Measurements from ENCODE around the gene ZNF566. TPM values are rescaled to one million over a fixed set of nuclear protein-coding genes. Genes with fewer than 3 reads are reported as not detected.
A peak's percentile ranks its signal among the peaks of the same experiment; 100 is the strongest.

Gene ZNF566
- 1 to 10 TPM; 4.7 to 5.9 TPM for total RNA-seq

- H3K27me3 Mint-ChIP-seq: no peaks in the 10 kb centered on the region
- peaks cover 18% of the 10 kb centered on the region for H3K9me3 Mint-ChIP-seq (ENCODE audit: low read depth)
- DNase-seq (peak; percentile 97), ATAC-seq (peak; percentile 93)
- intact Hi-C loops (cut with DNase I, micrococcal nuclease): loop anchor here (1.0 to 10.0 kb wide), 22 partner anchors 39 to 1290 kb away; partner anchors contain the start of genes ZFP14 (in 2 of the 2), ZFP82 (in 2 of the 2), ZNF260 (in 2 of the 2) and ZNF565 (in 2 of the 2)
- POLR2A ChIA-PET: interaction anchor here (0.5 to 2.0 kb wide), 9 partner anchors 24 to 462 kb away, joined by 3 to 17 read pairs (median 4); partner anchors contain the start of genes ZNF146, ZNF260, ZNF345 and ZNF382
- peaks cover 24% of the 10 kb centered on the region for H3K36me3 Mint-ChIP-seq (ENCODE audit: low read depth)
- H3K4me3 Mint-ChIP-seq: peak within 1 kb of the TSS; percentile 86
- H3K4me1 Mint-ChIP-seq: peaks cover 24% of the 10 kb centered on the region
- CTCF ChIA-PET: interaction anchor here (1.0 to 1.3 kb wide), 2 partner anchors 17 to 275 kb away, joined by 3 to 4 read pairs; partner anchors contain the start of gene ZNF565
- peak within 1 kb of the TSS; percentile 98 for H3K27ac Mint-ChIP-seq
Measured at GRCh38 chr19:36489118-36489919, at the start of gene ZNF566. TSS of gene ZNF566 (minus strand) at chr19:36489561. CDS start at chr19:36476557, 13,004 bp downstream.

GRCh38 chr19:36528921-36529518 is 39.7 kb upstream of the ZNF566 start:
- intact Hi-C loops (cut with DNase I, micrococcal nuclease): loop anchor here (1.0 to 2.0 kb wide), 22 partner anchors 40 to 842 kb away; partner anchors contain the start of genes ZFP14 (in 2 of the 2), ZNF345 (in 2 of the 2), ZNF461 (in 2 of the 2) and ZNF529 (in 2 of the 2)
- POLR2A ChIA-PET: interaction anchor here (0.6 to 2.3 kb wide), 5 partner anchors 40 to 401 kb away, joined by 4 to 17 read pairs (median 5); partner anchors contain the start of genes ZNF345, ZNF529, ZNF565 and ZNF566
- no peaks in the 10 kb centered on the region for H3K27me3 Mint-ChIP-seq
- H3K27ac Mint-ChIP-seq: peak overlapping the region; percentile 96
- DNase-seq: peak; percentile 69
- H3K4me3 Mint-ChIP-seq: peak overlapping the region; percentile 87
- peak; percentile 24 for ATAC-seq
- CTCF ChIA-PET: interaction anchor here (0.6 to 0.7 kb wide), 2 partner anchors 23 to 142 kb away, joined by 3 to 4 read pairs; no protein-coding TSS in a partner anchor
- H3K36me3 Mint-ChIP-seq (ENCODE audit: low read depth): peaks cover 63% of the 10 kb centered on the region
- peaks cover 14% of the 10 kb centered on the region for H3K4me1 Mint-ChIP-seq
- H3K9me3 Mint-ChIP-seq (ENCODE audit: low read depth): peaks cover 29% of the 10 kb centered on the region

- POLR2A ChIA-PET: interaction anchor here (0.6 to 2.3 kb wide), 5 partner anchors 39 to 400 kb away, joined by 4 to 17 read pairs (median 5); partner anchors contain the start of genes ZNF345, ZNF529, ZNF565 and ZNF566
- intact Hi-C loops (cut with DNase I, micrococcal nuclease): loop anchor here (1.0 to 2.0 kb wide), 22 partner anchors 39 to 842 kb away; partner anchors contain the start of genes ZFP14 (in 2 of the 2), ZNF345 (in 2 of the 2), ZNF461 (in 2 of the 2) and ZNF529 (in 2 of the 2)
- peak within 1 kb of the TSS; percentile 87 for H3K4me3 Mint-ChIP-seq
- H3K27ac Mint-ChIP-seq: peak within 1 kb of the TSS; percentile 96
- peak; percentile 97 for DNase-seq
- H3K36me3 Mint-ChIP-seq (ENCODE audit: low read depth): peaks cover 61% of the 10 kb centered on the region
- ATAC-seq: peak; percentile 91
- peaks cover 14% of the 10 kb centered on the region for H3K4me1 Mint-ChIP-seq
- H3K9me3 Mint-ChIP-seq (ENCODE audit: low read depth): peaks cover 28% of the 10 kb centered on the region
- H3K27me3 Mint-ChIP-seq: no peaks in the 10 kb centered on the region
- CTCF ChIA-PET: interaction anchor here (0.6 kb wide), 1 partner anchor 141 kb away, joined by 4 read pairs; no protein-coding TSS in a partner anchor
Measured at GRCh38 chr19:36528194-36528920, 39.0 kb upstream of the ZNF566 start, which contains the start of gene ZNF260. TSS of gene ZNF260 (minus strand) at chr19:36528271. CDS start at chr19:36515238, 13,033 bp downstream.

GRCh38 chr19:36527873-36528193 is 38.5 kb upstream of the ZNF566 start:
- Mint-ChIP-seq H3K9me3 (ENCODE audit: low read depth) (peaks cover 29% of the 10 kb centered on the region), H3K36me3 (ENCODE audit: low read depth) (peaks cover 62% of the 10 kb centered on the region), H3K27me3 (no peaks in the 10 kb centered on the region), H3K4me3 (peak overlapping the region; percentile 87), H3K4me1 (peaks cover 14% of the 10 kb centered on the region), H3K27ac (peak overlapping the region; percentile 96)
- no peak for ATAC-seq
- DNase-seq: no peak
- CTCF ChIA-PET: no interaction called here
- intact Hi-C loops (cut with DNase I, micrococcal nuclease): loop anchor here (1.0 to 2.0 kb wide), 22 partner anchors 39 to 843 kb away; partner anchors contain the start of genes ZFP14 (in 2 of the 2), ZNF345 (in 2 of the 2), ZNF461 (in 2 of the 2) and ZNF529 (in 2 of the 2)
- POLR2A ChIA-PET: interaction anchor here (1.3 to 2.3 kb wide), 3 partner anchors 39 to 323 kb away, joined by 5 to 17 read pairs (median 5); partner anchors contain the start of genes ZNF345, ZNF529 and ZNF566

- Mint-ChIP-seq H3K36me3 (ENCODE audit: low read depth) (peaks cover 62% of the 10 kb centered on the region), H3K9me3 (ENCODE audit: low read depth) (peaks cover 32% of the 10 kb centered on the region), H3K27ac (peak overlapping the region; percentile 96), H3K4me1 (peaks cover 14% of the 10 kb centered on the region), H3K4me3 (peak overlapping the region; percentile 87), H3K27me3 (no peaks in the 10 kb centered on the region)
- CTCF ChIA-PET: no interaction called here
- DNase-seq (no peak), ATAC-seq (no peak)
- intact Hi-C loops (cut with DNase I, micrococcal nuclease): no loop called here
- POLR2A ChIA-PET: interaction anchor here (2.3 kb wide), 1 partner anchor 38 kb away, joined by 17 read pairs; the partner anchor contains the start of gene ZNF566
Measured at GRCh38 chr19:36527341-36527740, 38.0 kb upstream of the ZNF566 start.

GRCh38 chr19:36526581-36526980 is 37.2 kb upstream of the ZNF566 start:
- peaks cover 14% of the 10 kb centered on the region for H3K4me1 Mint-ChIP-seq
- ChIA-PET POLR2A (no interaction called here), CTCF (no interaction called here)
- no peaks in the 10 kb centered on the region for H3K27me3 Mint-ChIP-seq
- peak overlapping the region; percentile 87 for H3K4me3 Mint-ChIP-seq
- peaks cover 62% of the 10 kb centered on the region for H3K36me3 Mint-ChIP-seq (ENCODE audit: low read depth)
- H3K27ac Mint-ChIP-seq: peak overlapping the region; percentile 29
- intact Hi-C loops (cut with DNase I, micrococcal nuclease): no loop called here
- peaks cover 32% of the 10 kb centered on the region for H3K9me3 Mint-ChIP-seq (ENCODE audit: low read depth)
- no peak for ATAC-seq
- no peak for DNase-seq

- POLR2A ChIA-PET: no interaction called here
- intact Hi-C loops (cut with DNase I, micrococcal nuclease): no loop called here
- H3K4me3 Mint-ChIP-seq: no peak overlapping the region
- peaks cover 67% of the 10 kb centered on the region for H3K36me3 Mint-ChIP-seq (ENCODE audit: low read depth)
- peaks cover 28% of the 10 kb centered on the region for H3K9me3 Mint-ChIP-seq (ENCODE audit: low read depth)
- H3K4me1 Mint-ChIP-seq: peaks cover 14% of the 10 kb centered on the region
- H3K27ac Mint-ChIP-seq: no peak overlapping the region
- ATAC-seq (no peak), DNase-seq (no peak)
- CTCF ChIA-PET: no interaction called here
- H3K27me3 Mint-ChIP-seq: no peaks in the 10 kb centered on the region
Measured at GRCh38 chr19:36524617-36525016, 35.3 kb upstream of the ZNF566 start.

- H3K27ac Mint-ChIP-seq: no peak overlapping the region
- intact Hi-C loops (cut with DNase I, micrococcal nuclease): no loop called here
- peaks cover 53% of the 10 kb centered on the region for H3K9me3 Mint-ChIP-seq (ENCODE audit: low read depth)
- no peak overlapping the region for H3K4me3 Mint-ChIP-seq
- H3K27me3 Mint-ChIP-seq: no peaks in the 10 kb centered on the region
- H3K36me3 Mint-ChIP-seq (ENCODE audit: low read depth): peaks cover 69% of the 10 kb centered on the region
- POLR2A ChIA-PET: no interaction called here
- CTCF ChIA-PET: no interaction called here
- no peak for ATAC-seq
- no peak for DNase-seq
- H3K4me1 Mint-ChIP-seq: no peaks in the 10 kb centered on the region
Measured at GRCh38 chr19:36514012-36514612, 24.8 kb upstream of the ZNF566 start.

GRCh38 chr19:36508325-36508724 is 19.0 kb upstream of the ZNF566 start:
- peaks cover 25% of the 10 kb centered on the region for H3K36me3 Mint-ChIP-seq (ENCODE audit: low read depth)
- H3K27ac Mint-ChIP-seq: no peak overlapping the region
- ATAC-seq: no peak
- intact Hi-C loops (cut with DNase I, micrococcal nuclease): no loop called here
- no peaks in the 10 kb centered on the region for H3K4me1 Mint-ChIP-seq
- H3K4me3 Mint-ChIP-seq: no peak overlapping the region
- no peak for DNase-seq
- no peaks in the 10 kb centered on the region for H3K27me3 Mint-ChIP-seq
- H3K9me3 Mint-ChIP-seq (ENCODE audit: low read depth): peaks cover 20% of the 10 kb centered on the region
- POLR2A ChIA-PET: no interaction called here
- CTCF ChIA-PET: no interaction called here

- intact Hi-C loops (cut with DNase I, micrococcal nuclease): no loop called here
- CTCF ChIA-PET: no interaction called here
- ATAC-seq (no peak), DNase-seq (no peak)
- H3K4me3 Mint-ChIP-seq: no peak overlapping the region
- no peak overlapping the region for H3K27ac Mint-ChIP-seq
- POLR2A ChIA-PET: no interaction called here
- H3K36me3 Mint-ChIP-seq (ENCODE audit: low read depth): peaks cover 17% of the 10 kb centered on the region
- H3K27me3 Mint-ChIP-seq: no peaks in the 10 kb centered on the region
- no peaks in the 10 kb centered on the region for H3K4me1 Mint-ChIP-seq
- peaks cover 27% of the 10 kb centered on the region for H3K9me3 Mint-ChIP-seq (ENCODE audit: low read depth)
Measured at GRCh38 chr19:36501973-36502372, 12.6 kb upstream of the ZNF566 start.

All from activated CD4-positive, alpha-beta T cell treated with anti-CD3 and anti-CD28 coated beads for 36 hours (primary cell).